ENCODE results near the gene ARID3C.

The ARID3C gene

DNA sequence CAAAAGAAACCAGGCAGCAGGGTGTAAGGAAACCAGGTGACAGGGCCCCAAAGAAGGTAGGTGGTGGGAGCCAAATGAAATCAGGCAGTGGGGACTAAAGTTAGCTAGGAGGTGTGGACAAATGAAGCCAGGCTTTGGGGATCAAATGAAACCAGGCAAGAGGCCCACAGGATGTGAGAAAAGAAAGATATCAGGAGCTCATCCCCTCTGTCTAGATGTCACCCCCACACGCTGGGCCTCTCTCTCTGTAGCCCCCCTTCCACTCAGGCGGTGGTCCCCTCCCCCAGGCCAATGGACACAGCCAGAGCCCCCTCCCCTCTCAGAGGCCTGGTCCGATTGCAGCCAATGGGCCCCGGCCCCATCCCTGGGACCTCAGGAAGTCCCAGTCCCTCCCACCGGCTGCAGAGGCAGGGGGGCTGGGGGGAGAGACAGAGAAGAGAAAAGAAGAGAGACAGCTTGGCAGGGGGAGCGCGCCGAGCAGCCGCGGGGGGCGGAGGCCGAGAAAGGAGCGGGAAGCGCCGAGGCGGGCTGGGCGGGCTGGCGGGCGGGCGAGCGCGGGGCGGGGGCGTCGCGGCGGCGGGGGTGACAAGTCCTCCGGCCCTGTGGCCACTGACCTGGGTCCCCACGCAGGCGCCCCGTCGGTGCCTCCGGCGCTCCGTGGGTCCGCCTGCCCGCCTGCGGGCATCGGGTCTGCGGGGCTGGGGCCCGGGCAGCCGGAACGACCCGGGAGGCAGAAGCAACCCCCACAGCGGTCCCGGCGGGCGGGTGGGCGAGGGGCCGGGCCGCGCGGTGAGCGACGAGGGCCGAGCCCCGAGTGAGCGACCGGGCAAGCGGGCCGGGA is 51.2 kb downstream of the ARID3C start:
- DNase-seq (ENCODE audit: low spot score), result no peak

DNA sequence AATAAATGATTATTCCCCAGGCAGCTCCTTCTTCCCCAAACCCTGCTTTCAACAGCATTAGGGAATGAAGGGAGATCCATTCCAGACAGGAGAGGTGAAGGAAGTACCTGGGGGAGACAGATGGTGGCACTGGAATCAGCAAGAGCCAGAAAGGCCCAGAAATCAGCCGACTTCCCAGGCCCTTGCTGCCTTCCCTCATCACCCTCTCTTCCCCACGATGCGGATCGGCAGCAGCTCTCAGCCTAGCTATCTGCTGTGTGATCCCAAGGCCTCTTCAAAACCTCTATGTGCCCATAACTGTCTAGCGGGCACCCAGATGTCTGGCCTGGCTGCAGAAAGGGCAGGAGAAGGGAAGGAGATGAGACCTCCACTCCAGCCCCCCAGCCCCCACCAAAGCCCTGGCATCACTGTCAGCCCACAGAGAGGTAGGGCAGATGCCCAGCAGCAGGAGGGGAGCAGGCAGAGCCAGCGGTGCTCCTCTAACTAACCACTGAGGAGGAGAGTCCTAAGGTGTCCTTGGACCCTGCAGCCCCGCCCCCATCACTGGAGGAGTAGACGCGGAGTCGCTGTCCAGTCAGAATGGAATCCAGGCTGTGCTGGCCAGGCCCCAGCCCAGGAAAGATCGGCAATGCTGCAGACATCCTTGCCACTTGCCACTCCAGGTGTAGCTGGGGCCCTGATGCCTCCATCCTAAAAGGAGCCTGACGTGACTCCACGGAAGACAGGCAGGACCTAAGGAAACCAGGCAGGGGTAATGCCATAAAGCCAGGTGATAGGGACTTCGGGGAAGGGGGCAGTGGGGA is 52.1 kb downstream of the ARID3C start:
- DNase-seq (ENCODE audit: low spot score), result no peak

DNA sequence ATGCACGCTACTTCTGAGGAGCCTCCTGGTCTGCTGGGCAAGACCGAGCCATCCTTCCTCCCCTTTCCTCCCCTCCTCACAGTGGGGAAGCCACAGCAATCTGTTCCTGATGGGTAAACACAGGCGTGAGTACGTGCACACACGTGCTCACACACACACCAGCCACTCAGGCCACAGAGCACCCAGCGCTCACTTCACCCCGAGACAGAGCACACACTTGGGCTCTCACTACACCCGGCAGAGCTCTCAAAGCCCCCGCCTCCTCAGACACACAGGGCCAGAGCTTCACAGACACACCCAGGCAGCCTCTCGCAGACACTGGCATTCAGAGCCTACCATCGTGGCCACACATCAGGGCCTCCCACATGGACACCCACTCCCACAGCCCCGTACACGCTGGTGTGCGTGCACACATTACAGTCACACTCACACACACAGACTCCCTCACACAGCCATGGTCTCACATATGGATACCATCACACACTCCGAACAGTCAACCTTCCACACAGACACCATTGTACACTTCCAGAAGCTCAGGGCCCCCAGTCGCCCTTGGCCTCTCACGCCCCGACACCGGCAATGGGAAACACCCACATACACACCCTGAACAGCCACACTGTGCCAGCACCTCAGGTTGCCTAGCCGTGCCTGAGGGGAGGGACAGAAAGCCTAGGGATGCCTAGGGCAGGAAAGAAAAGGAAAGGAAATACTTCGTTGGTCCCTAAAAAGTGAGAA is 52.8 kb downstream of the ARID3C start:
- DNase-seq (ENCODE audit: low spot score), result no peak

DNA sequence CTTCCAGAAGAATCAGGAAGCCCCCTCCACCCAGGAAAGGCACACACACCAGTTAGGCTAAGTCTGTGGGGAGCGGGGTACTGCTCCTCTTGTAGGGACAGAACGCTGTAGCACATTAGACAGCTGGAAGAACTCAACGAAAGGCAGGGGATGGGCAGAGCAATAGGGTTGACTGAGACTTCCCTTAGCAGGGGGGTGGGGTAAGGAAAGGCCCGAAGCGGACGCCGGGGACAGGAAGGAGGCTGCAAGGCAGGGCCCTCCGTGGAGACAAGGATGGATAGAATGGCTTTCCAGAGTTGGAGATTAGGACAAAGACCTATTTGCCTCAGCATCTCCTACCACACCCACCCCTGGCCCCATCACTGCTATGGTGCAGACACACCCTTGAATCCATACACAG is 53.6 kb downstream of the ARID3C start:
- DNase-seq (ENCODE audit: low spot score), result no peak

DNA sequence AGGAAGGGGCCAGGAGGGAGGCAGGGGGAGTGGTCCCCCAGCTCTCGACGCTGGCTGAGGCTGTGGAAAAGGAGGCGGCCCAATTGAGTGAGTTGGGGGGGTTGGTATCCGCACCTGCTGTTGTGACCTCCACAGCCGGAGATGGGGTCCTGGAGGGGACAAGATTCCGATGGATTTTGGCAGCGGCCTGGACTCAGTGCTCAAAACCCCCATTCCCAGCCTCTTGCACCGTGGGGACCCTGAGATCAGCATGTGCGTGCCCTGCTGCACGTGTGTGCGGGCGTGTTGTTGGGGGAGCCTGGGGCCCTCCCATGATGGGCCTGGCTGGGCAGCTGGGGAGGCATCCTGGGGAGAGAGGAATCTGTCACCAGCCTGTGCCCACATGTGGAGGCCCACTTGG is 54.3 kb downstream of the ARID3C start:
- no peak for DNase-seq (ENCODE audit: low spot score)

DNA sequence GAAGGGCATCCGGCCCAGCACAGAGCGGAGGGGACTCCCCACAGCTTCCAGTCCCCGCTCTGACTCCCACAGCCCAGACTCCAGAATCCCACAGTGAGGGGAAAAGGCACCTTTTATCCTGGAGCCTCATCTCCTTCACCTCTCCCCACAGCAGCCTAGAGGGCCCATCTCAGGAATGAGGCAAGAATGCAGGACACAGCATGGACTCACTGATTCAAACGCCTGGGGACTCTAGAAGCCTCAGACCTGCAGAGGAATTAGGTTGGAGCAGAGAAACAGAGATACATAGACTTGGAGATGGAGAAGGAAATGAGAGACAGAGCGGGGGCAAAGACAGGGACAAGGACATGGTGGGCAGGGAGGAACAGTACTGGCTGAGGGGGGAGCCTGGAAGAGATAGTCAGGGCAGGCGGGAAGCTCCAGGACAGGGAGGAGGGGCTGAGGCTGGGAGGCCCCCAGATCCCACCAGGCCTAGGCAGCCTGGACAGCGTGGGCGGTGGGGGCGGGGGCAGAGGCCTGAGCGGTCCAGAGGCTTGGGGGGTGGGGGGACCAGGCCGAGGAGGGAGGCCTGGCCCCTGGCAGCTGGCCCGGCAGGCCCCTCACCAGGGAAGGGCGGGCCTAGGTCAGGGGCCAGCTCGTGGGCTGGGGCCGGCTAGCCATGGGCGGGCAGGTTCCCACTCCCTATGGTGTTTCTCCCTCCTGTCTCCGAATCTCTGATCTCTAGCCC is 55.1 kb downstream of the ARID3C start:
- DNase-seq (ENCODE audit: low spot score), result no peak

DNA sequence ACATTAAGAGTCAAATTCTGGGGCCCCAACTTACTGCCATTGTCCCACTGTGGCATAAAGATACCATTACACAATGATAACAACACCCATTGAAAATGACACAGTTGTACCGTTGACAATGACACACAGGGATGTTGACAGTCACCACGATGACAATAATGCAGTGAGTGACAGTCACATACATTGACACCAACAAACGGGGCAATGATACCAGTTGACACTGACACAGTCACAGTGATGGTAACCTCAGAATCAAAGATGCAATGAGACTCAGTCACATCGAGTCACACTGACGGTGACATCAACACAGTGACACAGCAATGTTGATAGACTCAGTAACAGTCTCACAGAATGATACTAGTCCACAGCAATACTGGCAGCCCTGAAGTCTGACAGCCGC is 56.2 kb downstream of the ARID3C start:
- no peak for DNase-seq (ENCODE audit: low spot score)

DNA sequence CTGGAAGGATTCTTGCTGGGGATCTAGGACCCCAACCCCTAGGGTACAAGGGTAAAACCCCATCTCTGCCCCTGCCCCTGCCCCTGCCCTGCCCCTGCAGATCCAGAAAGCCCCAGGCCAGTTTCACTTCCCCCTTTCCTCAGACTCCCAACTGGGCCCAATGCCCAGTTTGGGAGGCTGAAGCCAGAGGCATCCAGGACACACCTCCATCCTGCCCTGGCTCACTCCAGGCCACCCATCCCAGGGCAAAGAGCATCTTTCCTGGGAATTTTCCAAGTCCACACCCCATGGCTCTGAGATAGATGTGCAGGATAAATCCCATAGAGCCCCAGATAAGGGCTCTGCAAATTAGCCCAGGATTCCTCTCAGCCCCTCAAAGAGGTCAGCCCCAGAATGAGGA is 56.8 kb downstream of the ARID3C start:
- DNase-seq (ENCODE audit: low spot score), result no peak

DNA sequence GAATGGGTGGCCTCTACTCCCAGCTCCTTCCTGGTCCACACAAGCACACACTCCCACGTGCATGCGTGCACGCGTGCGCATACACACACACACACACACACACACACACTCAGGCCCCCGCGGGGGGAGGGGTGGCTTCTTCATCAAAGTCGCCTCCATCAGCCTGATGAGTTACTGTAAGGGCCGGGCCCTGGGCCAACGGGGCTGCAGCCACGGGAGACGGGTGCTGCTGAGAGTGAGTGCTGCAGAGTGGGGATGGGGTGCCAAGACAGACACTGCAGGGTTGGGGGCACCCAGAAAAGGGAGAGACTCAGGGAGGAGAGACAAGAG is 57.4 kb downstream of the ARID3C start:
- no peak for DNase-seq (ENCODE audit: low spot score)

All from globus pallidus (tissue), 1 donor.